Left ventricle myocardium superior (tissue), 1 donor: ENCODE measurements around the gene MSH6. TPM values are rescaled to one million over a fixed set of nuclear protein-coding genes. Genes with fewer than 3 reads are reported as not detected.
A peak's percentile ranks its signal among the peaks of the same experiment; 100 is the strongest.

Experiments
- ATAC-seq: fragments of 200-7000 bp; cut with Tn5 transposase; one replicate; pipeline ENCODE4 v1.9.1; 2020; ENCODE audit warnings: mild to moderate bottlenecking, moderate library complexity
- DNase-seq: peaks from one replicate; pipeline ENCODE4 v3.0.0-alpha.2; 2020
- intact Hi-C: fragments of 100-400 bp; cut with micrococcal nuclease; formaldehyde crosslinking; loops from one replicate; pipeline ENCODE4 v1.11.0; 2022
- long read RNA-seq: library from polyadenylated mRNA; unstranded; transcript quantifications from one replicate; pipeline ENCODE4 v2.0.0, GENCODE V29; 2021
- total RNA-seq: library from RNA; stranded (reverse); fragmentation: NEBNext Ultra II Directional; extraction: Animal tissue kit (Norgen Biotek cat#: 25700); gene quantifications from one replicate; pipeline ENCODE4 v1.2.1, GENCODE V29; 2021
- donor health status: DM: no; HTN: yes; CAD: no; lungs with severe emphysema.

The MSH6 gene
- 24.7 TPM for total RNA-seq
- long read RNA-seq, full-length matches to known transcripts, result 7 of 14 reads
- long read RNA-seq, partial matches to known transcripts, result 6 of 14 reads
- long read RNA-seq, other reads (novel, unspliced or antisense), result 1 of 14 reads

GRCh38 chr2:47782671-47783485 is at the start of gene MSH6:
Gene MSH6, plus strand, starts transcription at chr2:47783145. Its CDS starts 89 bp downstream, at chr2:47783234.
- DNase-seq (peak; percentile 94), ATAC-seq (peak; percentile 99)
- intact Hi-C loops, result no loop called here

GRCh38 chr2:47735136-47735869 is 47.6 kb upstream of the MSH6 start:
- no peak for ATAC-seq
- intact Hi-C loops, result no loop called here
- DNase-seq, result no peak

- ATAC-seq, result no peak
- no peak for DNase-seq
- intact Hi-C loops, result no loop called here
These were observed 47.0 kb upstream of the MSH6 start for GRCh38 chr2:47735912-47736311.

GRCh38 chr2:47737191-47737975 is 45.6 kb upstream of the MSH6 start:
- DNase-seq (no peak), ATAC-seq (no peak)
- intact Hi-C loops, result no loop called here

- DNase-seq (no peak), ATAC-seq (no peak)
- intact Hi-C loops, result no loop called here
These were observed 44.6 kb upstream of the MSH6 start for GRCh38 chr2:47738331-47738730.

- DNase-seq (no peak), ATAC-seq (no peak)
- intact Hi-C loops, result no loop called here
These were observed 41.8 kb upstream of the MSH6 start for GRCh38 chr2:47741101-47741500.

GRCh38 chr2:47741637-47742036 is 41.3 kb upstream of the MSH6 start:
- no peak for ATAC-seq
- intact Hi-C loops, result no loop called here
- DNase-seq, result no peak

GRCh38 chr2:47744074-47744473 is 38.9 kb upstream of the MSH6 start:
- ATAC-seq, result no peak
- DNase-seq, result no peak
- intact Hi-C loops, result no loop called here

GRCh38 chr2:47747878-47748277 is 35.1 kb upstream of the MSH6 start:
- intact Hi-C loops, result no loop called here
- no peak for DNase-seq
- ATAC-seq, result no peak

GRCh38 chr2:47751856-47752414 is 31.0 kb upstream of the MSH6 start:
- DNase-seq (no peak), ATAC-seq (no peak)
- intact Hi-C loops, result no loop called here

GRCh38 chr2:47767497-47767844 is 15.5 kb upstream of the MSH6 start:
- intact Hi-C loops, result loop anchor here (5.0 kb wide), 1 partner anchor 330 kb away; no protein-coding TSS in a partner anchor
- no peak for ATAC-seq
- no peak for DNase-seq

- peak; percentile 85 for ATAC-seq
- peak; percentile 83 for DNase-seq
- intact Hi-C loops, result loop anchor here (5.0 kb wide), 1 partner anchor 331 kb away; no protein-coding TSS in a partner anchor
These were observed 14.9 kb upstream of the MSH6 start for GRCh38 chr2:47767880-47768609.

GRCh38 chr2:47769318-47769717 is 13.6 kb upstream of the MSH6 start:
- intact Hi-C loops, result loop anchor here (5.0 kb wide), 1 partner anchor 332 kb away; no protein-coding TSS in a partner anchor
- ATAC-seq (no peak), DNase-seq (no peak)

- DNase-seq (no peak), ATAC-seq (no peak)
- intact Hi-C loops, result no loop called here
These were observed 11.7 kb upstream of the MSH6 start for GRCh38 chr2:47771211-47771610.

- DNase-seq, result no peak
- intact Hi-C loops, result no loop called here
- ATAC-seq, result no peak
These were observed 10.6 kb upstream of the MSH6 start for GRCh38 chr2:47772343-47772742.

- no peak for DNase-seq
- intact Hi-C loops, result no loop called here
- ATAC-seq, result no peak
These were observed 8.4 kb upstream of the MSH6 start for GRCh38 chr2:47774567-47774966.

- DNase-seq, result no peak
- intact Hi-C loops, result no loop called here
- ATAC-seq, result no peak
These were observed 5.5 kb upstream of the MSH6 start for GRCh38 chr2:47777277-47777937.
